ENCODE measurements around the gene KCNG4.
"Not testable (repeated sequence)": the region's sequence is repeated elsewhere in the genome, so short reads cannot be mapped to it uniquely, and the experiment has no call there.

The KCNG4 gene

DNA sequence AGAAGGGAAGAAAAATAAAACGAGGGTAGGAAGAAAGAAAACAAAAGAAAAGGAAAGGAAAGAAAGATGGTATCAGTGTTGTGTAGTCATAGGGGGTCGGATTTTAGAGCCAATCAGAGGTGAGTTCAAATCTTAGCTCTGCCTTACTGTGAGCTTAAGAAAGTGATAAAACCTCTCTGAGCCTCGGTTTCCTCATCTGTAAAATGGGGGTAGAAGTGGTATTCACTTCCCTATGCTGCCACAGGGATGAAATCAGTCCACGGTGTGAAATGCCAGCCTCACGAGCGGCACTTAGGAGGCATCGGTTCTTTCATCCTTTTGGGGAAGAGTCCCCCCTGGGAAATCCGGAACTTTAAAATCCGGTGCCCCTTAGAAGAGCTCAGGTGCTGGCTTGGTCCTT lies 6.1 kb downstream of the KCNG4 start:
- DNase-seq, result no peak

DNA sequence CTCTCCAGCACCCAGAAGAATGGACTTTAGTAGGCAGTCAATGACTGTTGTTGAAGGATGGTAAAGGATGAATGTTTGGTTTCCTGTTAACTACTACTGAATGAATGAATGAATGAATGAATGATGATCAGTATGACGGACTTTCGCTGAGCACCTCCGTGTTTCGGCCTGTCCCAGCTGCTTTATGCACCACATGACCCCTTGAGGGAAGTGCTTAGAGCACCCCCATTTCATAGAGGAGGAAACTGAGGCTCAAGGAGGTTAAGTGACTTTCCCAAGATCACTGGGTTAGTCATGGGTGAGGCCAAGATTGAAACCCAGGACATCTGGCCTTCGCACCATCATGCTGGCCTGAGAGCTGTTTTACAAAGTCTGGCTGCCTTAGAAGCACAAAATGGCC lies 6.8 kb downstream of the KCNG4 start:
- no peak for DNase-seq

DNA sequence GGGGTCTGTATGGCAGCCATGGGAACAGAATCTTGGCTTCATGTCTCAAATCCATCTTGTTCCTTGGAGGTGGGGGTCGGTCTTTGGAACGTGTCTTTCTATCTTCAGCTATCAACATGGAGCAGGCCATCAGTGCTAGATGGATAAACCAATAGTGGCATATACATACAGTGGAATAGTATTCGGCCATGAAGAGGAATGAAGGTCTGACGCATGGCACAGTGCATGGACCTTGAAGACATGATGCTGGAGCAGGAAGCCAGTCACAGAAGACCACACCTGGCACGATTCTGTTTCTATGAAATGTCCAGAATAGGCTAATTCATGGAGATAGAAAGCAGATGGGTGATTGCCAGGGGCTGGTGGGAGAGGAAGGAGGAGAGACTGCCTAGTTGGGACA lies 7.8 kb downstream of the KCNG4 start:
- DNase-seq, result no peak

DNA sequence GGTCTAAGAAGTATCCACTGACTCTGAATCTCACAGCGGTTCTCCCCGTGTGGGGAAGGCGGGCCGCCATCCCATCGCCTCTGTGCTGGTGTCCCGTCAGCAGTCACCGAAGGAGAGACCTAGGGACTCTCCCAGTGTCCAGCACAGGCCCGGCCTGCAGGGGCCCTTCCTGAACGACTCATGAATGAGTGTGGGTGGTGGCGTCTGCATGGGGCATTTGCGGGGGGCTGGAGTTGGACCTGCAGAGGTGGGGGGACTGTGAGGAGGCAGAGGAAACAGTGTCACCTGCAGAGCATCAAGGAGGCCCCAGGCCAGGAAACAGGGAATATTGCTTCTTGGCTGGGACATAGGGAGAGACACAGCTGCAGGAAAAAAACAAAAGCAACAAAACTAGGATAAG lies 10.3 kb downstream of the KCNG4 start:
- DNase-seq, result no peak

DNA sequence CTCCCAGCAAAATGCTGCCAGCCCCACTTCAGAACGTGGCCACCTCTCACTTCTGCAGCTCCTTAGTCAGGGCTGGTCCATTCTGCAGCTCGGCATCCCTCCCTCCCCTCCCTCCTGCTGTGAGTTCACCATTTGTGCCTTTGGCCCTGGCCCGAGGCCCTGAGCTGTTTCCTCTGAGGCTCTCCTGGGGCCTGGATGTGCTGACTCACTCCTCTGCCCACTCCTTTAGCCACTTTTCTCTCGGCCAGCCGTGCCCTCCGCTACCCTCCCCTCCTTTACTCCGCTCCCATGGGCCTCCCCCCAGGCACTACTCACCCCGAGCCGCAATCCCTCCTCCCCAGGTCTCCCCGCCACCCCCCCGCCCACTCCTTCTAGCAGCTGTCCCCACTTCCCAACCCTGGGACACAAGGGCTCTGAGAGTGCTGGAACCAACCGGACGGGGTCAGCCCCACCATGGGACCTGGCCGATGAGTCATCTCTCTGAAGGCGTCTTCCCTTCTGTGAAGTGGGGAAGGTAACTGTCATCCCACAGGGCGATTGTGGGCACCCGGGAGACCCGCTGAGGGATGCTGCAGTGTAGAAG lies 11.5 kb downstream of the KCNG4 start:
- DNase-seq, result peak; percentile 27

DNA sequence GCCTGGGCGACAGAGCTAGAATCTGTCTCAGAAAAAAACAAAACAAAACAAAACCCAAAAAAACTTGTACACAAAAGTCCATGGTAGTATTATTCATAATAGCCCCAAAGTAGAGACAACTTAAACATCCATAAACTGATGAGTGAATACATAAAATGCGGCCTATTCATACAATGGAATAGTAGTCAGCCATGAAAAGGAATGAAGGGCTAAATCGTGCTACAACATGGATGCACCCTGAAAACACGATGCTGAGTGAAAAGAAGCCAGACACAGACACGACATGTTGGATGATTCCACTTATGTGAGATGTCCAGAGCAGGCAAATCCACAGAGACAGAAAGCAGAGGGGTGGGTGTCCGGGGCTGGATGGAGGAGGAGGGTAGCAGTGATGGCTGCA lies 12.3 kb downstream of the KCNG4 start:
- no peak for DNase-seq

DNA sequence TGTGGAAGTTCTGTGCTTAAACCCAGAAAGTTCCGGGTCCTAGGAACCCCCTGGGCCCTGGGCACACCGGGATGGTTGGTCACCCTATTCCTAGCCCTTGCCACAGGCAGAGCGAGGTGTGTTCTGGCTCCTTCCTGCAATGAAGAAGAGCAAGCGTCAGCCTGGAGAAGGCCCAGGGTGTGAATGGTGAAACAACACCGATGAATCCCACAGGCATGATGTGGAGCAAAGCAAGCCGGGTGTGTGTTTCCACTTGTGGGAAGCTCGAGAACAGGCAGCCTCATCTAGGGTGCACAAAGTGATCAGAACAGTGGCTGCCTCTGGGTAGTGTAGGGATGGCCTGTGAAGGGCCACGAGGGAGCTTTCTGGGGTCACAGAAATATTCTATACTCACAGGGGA lies 13.8 kb downstream of the KCNG4 start:
- no peak for DNase-seq

DNA sequence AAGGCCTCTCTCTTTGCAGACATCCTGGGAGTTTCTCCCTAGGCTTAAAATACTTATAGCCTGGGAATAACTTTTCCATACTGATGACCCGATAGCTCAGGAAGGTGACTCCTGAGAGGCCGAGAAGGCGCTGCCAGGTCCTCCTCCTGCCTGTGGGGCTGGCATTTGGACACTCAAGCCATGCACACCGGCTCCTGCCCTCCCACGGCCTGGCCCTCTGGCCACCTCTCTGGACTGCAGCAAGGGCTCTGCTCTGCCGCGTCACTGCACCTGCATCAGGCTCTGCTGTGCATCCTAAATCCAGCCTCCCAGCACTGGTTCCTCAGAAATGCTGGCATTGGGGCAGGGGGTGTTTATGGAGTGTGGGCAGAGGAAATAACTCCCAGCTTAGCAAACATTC lies 14.2 kb downstream of the KCNG4 start:
- no peak for DNase-seq

DNA sequence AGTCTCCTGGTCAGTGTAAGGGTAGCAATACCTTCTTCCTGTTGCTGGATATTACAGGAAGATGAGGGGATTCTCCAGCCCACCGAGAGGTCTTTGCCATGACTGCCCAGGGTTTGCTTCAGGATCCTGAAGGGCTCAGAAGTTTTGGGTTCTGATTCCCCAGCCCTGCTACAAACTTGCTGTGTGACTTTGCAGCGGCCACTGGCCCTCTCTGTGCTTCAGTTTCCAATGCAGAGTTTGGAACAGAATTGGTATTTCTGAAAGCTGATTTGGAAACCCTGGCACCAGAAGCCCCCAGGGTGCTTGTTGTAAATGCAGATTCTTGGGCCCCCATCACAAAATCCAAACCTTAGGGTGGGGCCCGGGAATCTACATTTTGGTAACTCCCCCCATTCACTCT lies 14.7 kb downstream of the KCNG4 start:
- DNase-seq, result no peak

DNA sequence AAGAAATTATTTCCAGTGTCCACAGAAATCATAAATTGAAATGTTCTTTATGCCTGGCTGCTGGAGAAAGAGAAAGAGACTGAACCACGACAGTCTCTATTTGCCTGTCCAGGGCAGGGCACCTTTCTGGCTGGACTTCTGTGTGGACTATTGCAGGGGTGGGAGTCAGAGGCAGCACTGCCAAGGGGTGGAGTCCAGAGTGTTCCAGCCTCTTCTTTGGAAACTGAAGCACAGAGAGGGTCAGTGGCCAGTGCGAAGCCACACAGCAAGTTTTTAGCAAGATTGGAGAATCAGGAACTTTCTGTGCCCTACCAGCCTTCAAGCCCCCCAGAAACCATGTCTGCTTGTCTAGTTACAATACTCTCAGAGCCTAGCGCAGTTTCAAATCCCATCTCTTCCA lies 15.3 kb downstream of the KCNG4 start:
- DNase-seq, result no peak

DNA sequence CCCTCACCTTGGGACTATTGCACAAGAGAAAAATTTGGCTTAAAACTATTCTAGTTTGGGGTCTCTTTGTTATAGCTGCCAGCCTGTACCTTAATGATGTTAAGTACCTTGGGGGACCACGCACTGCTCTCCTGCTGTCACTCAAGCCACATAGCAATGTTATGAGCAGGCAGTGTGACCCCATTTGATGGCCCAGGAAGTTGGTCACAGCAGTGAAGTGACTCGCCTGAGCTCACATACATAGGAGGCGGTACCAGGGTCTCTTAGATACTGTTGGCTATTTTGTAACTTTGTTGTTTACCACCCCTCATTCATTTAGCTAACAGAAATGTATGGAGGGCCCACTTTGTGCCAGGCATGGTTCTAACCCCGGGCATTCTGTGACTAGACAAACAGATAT lies 16.4 kb downstream of the KCNG4 start:
- DNase-seq, result no peak

DNA sequence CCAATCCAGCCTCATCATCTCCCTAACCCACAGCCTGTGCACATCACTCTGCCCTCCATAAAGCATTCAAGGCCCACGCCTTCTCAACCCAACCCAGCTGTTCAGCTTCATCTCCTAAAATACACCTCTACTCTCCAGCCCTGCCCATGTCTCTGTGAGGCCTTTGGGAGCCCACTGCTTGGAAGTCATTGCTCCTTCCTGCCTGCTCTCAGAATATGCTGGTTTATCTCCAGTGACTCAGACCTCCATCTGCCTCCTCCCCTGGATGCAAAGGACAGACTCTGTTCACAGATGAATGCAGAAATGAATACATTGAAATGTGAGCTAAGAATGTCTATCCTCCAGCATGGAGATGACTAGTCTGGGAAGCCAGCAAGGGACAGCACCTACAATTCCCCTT lies 19.0 kb downstream of the KCNG4 start:
- no peak for DNase-seq

DNA sequence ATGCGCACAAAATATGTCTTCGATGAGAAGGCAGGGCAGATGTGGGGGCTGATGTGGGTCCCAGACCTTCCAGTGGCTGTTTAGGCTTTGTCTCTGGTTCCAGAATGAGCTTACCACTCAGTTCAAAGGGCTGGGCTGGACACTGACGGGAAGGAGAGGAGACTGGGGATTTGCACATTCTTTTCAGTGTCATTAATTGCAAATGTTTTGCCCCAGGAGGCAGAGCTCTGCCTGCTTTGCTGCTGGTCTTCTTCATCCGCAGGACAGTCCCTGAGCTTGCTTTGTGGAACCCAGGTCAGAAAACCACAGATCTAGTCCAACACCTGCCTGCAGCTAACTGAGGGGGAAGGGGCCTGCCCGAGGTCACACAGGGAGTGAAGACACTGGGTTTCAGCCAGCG lies 20.9 kb downstream of the KCNG4 start:
- DNase-seq, result no peak

DNA sequence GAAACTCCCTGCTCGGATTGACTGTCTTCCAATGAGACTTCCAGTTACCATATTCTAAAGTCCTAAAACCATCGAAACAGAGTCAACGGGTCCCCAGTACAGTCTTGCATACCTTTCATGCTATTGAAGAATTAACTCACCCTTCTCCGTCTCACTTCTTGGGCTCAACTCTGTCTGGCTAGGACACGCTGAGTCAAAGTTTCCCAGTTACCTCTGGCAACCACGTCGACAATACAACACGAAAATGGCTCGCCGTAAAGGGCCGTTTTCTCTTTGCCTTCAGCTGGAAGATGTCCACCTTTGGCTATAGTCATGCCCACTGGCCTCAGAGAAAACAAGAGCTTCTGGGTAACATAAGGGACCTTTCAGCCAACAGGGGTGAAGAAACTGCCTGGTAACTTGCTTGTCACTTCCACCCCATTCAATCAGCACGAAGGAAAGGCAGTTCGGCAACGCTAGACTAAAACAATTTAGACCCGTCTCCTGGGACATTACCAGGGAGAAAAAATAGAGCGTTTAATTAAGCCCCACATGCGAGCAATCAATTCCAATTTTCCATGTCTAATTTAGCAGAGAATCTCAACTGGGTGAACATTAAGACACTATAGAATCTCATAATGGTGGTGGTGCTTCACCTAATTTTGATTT lies 21.5 kb downstream of the KCNG4 start:
- DNase-seq, result no peak

DNA sequence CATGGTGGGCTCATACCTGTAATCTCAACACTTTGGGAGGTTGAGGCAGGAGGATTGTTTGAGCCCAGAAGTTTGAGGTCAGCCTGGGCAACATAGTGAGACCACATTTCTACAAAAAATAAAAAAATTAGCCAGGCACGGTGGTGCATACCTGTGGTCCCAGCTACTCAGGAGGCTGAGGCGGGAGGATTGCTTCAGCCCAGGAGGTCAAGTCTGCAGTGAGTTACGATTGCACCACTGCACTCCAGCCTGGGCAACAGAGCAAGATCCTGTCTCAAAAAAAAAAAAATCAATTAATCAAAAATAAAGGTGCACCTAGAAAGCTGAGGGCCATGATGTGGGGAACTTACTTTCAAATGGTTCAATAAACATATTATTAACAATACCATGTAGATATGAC lies 23.7 kb downstream of the KCNG4 start:
- DNase-seq, result not testable (repeated sequence)

DNA sequence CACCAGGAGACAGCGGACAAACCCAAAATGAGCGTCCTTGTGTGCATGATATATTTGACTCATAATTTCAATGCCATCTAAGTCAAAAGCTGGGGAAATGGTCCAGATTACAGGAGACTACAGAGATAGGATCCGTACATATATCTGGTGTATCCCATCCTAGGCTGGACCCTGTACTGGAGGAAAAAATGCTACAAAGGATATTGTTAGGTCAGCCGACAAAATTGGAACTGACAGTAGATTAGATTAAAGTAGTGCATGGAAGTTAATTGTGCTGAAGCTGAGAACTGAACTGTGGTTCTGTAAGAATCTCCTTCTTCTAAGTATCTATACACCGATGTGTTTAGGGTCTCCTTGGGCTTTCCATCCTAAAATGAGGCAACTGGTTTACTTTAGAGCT lies 24.3 kb downstream of the KCNG4 start:
- no peak for DNase-seq

DNA sequence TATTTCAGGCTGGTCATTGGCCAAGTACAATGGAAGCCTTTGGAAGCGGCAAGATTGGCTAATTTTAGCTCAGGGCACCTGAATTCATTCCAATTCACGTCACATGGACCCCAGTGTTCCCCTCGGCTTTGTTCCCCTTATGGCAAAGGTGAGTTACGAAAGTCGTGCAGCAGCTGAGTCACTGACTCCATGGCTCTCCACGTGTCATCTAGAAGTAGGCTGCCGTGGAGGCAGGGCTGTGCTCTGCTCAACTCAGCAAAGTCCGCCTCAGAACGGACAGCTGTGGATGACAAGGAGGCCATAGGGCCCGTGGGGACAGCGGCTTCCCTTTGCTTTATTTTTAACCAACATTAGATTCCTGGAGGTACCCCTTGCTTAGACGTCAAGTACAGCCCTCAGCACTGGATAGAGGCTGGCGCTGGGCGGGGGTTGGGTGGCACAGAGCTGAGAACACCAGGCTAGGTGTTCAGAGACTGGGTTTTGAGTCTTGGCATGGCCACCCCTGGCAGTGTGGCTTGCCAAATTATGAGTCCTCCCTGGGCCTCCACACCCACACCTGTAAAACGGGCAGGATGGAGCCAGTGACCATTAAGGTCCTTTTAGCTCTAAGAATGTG lies 25.3 kb downstream of the KCNG4 start:
- no peak for DNase-seq

DNA sequence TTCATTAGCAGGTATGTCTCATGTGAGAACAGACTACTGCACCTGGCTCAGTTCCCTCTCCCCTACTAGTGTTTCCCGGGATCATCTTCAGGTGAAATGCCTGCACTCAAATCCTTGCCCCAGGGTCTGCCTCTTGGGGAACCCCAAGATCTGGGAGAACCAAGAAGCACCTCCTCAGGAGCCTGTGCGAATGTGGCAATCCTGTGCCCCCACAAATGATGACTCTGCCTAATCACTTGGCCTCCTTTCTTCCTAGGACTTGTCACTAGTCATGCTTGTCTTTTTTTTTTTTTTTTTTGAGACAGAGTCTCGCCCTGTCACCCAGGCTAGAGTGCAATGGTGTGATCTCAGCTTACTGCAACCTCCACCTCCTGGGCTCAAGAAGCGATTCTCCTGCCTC lies 27.2 kb downstream of the KCNG4 start:
- no peak for DNase-seq

DNA sequence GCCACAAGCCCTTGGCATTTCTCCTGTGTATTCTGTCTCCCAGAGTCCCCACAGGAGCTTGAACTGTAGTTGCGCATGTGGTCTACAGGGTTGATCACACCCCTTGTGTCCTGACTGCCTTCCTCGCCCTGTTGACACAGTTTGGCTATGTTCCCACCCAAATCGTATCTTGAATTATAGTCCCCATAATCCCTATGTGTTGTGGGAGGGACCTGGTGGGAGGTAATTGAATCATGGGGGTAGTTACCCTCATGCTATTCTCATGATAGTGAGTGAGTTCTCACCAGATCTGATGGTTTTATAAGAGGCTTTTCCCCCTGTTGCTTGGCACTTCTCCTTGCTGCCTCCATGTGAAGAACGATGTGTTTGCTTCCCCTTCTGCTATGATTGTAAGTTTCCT lies 27.7 kb downstream of the KCNG4 start:
- DNase-seq, result no peak

DNA sequence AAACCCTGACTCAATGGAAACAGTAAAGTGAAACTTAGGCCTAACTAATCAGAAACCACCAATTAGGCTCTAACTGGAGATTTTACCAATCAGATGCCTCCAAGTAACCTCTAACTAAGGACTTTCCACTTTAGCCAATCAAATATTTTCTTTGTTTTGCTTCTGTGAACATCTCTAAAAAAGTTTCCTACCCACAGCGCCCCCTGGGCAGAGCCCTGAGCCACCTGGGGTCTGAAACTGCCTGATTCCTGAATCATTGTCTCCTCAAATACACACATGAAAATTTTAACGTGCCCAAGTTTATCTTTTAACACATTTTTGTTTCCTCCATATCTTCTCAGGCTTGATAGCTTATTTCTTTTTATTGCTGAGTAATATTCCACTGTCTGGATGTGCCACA lies 29.8 kb downstream of the KCNG4 start:
- no peak for DNase-seq

DNA sequence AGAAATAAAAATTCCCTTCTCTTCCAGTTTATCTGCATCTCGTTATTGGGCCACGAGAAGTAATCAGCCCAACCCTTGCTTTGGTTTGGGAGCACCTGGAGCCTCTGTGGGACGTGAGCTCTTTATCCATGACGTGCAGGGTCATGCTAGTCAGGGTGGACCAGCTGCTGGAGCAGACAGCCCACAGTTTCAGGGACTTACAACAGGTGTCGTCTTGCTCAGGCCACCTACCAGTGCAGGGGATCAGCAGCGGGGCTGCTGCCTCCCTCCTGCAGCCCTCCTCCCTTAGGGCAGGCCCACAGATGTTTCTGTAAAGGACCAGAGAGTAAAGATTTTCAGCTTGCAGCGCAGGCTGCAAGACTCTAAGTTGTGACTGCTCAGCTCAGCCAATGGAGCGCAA lies 31.9 kb downstream of the KCNG4 start:
- peak; percentile 82 for DNase-seq

DNA sequence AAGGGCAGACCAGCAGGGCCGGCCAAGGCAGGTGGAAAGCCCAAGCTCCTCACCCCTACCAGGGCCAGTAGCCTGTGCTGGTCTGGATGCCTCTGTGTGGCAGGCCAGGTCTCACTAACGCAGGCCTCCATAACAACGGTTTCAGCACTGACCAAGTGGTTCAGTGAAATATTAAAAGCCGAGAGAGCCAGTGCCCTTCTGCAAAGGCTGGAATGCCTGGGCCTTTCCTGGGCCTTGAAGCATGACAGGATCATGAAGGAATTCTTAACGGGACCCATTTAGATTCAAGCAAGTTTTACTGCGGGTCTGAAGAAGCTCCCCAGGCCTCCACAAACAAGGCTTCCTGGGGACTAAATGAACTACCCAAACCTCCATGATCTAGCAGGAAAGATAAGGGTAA lies 32.6 kb downstream of the KCNG4 start:
- no peak for DNase-seq

DNA sequence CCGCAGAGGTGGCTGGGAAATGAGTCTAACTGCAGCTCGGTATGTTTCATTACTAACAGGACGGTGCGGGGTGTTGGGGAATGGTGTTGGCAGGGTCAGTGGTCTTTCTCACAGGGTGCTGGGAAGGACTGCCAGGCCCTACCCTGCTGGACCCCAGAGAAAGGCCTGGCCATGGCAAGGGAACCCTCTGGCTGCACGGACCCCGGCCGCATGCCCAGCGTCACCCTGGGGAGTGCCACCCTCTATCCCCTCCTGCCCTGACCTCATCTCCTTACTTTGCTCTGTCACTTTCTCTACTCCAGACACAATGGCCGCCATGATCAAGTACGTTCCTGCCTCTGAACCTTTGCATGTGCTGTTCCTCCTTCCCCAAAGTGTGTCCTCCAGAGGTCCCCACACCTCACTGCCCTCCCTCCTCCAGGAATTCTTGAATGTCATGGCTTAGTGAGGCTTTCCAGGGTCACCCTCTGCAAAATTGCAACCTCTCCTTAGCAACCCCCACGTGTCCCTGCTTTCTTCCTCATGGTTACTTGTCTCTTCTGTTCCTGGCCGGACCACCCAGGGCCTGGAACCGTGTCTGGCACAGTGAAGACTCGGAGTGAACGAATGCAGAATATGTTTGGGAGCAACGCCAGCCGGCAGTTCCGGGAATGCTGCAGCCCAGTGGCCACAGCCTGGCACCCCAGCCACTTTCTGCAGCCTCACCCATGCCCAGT lies 33.7 kb downstream of the KCNG4 start:
- DNase-seq, result no peak

DNA sequence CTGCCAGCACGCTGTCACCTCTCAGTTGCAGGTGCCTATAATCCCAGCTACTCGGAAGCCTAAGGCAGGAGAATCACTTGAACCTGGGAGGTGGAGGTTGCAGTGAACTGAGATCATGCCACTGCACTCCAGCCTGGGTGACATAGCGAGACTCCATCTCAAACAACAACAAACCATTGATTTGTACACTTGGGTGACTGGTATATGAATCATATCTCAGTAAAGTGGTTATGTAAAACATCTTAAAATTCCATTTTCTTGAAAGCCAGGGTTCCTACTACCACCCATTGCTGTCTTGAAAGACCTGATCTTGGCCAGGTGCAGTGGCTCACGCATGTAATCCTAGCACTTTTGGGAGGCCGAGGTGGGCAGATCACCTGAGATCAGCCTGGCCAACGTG lies 34.7 kb downstream of the KCNG4 start:
- not testable (repeated sequence) for DNase-seq

Data from NCI-H82 (cell line).